HG03095 (cell line): ENCODE results near the gene ACAP1.
A peak's percentile ranks its signal among the peaks of the same experiment; 100 is the strongest.
"Not testable (repeated sequence)": the region's sequence is repeated elsewhere in the genome, so short reads cannot be mapped to it uniquely, and the experiment has no call there.

ENCODE experiments used
- ATAC-seq: cut with Tn5 transposase; IDR thresholded peaks from one replicate; pipeline ENCODE4 v1.9.1; 2021; ENCODE audit warnings: moderate library complexity; ENCODE audit not compliant: unreplicated experiment

The ACAP1 gene

DNA sequence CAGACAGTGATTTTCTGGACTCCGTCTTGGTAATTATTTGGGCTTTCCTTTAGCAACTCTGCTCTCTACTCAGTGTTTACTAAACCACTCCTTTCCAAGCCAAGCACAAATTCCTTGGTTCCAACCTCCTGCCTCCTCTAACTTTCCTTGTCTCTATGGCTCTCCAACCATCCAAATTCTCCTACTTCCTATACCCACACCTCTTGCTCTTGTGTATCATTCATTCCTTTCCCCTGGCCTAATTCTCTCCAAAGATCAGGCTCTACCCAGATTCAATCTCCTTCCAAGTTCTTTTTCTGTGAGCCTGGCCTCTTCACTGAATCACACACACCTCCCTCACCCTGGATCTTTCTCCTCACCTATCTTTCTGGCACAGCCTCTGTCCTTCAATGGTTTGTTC lies 8.3 kb upstream of the ACAP1 start:
- no peak for ATAC-seq

DNA sequence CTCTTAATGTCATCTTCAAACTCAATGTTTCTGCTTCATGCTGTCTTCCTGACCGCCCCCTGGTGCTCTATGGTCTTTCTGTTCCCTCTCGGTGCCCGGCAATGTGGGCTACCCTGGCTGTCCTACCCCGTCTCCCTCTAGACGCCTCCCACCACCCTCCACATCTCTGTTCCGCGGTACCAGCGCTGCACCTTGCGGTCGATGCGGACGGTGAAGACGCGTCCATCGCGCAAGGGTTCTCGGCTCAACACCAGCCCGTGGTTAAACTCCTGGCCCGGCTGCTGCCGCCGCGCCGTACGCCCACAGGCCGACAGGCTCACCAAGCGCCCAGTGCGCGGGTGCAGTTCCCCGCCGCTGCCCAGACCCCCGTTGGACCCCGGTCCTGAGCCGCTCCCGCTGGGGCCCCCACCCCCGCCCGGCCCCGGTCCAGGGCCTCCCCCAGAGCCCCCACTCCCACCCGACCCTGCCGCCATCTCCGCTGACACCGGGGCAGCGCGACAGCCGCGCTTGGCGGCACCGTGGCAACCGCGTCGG lies 7.4 kb upstream of the ACAP1 start, which contains the start of gene NEURL4:
NEURL4 (minus strand) TSS at position 496 of the 534 bp plus-strand sequence; CDS start at position 473, 23 bp downstream.
- ATAC-seq = peak; percentile 3

DNA sequence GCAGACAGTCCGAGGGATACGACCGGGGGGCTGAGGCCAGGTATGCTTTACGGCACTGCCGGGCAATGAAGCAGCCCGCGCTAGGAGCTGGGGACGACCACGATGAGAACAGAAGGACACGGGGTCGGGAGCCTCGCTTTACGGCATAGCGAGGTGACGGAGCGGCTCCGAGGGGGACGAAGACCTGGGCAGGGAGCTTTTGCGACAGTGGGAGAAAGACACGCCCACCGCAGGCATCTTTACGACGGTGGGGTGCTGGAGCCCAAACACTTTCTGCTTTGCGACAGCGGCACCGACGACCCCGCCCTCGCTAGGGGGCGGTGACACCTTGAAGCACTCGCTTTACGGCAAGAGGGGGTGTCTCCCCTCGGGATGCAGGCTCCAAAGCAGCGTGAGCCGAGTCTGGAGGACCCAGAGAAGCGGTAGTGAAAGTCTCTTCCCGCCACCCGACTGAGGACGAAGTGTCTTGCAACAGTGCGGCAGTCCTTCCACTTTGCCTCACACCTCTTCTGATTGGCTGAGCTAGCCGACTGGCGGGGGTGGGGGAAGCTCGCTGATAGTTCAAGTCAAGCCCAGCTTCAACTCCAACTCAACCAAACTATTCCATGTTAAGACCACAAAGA lies 6.8 kb upstream of the ACAP1 start:
- peak; percentile 40 for ATAC-seq

DNA sequence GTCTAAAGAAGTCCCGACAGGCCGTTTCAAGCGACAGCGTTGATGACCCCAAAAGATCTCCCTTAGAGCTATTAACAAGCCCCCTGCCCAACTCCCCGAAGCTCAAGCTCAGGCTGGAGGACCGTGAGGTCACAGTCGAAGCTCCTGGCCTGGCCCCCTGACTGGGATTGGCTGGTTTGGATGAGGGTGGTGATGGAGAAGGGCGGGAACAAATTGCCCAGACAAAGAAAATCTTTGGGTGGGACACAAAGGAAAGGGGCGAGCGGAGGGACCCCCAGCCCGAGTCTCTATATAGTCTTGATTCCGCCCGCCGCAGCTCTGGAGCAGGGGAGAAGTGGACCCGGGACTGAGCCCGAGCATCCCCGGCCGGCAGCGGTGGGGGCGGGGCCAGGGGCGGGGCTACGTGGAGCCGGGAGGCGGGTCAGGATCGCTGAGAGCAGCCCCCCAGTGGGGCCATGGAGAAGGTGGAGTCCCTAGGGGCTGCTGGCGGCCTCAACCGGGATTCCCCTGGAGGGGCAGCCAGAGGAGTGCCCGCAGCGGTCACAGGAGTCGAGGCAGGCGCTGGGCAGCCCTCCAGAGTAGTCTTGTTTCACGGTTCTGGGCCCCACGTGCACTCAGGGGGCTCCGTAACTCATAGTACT lies 6.2 kb upstream of the ACAP1 start:
- peak; percentile 34 for ATAC-seq

DNA sequence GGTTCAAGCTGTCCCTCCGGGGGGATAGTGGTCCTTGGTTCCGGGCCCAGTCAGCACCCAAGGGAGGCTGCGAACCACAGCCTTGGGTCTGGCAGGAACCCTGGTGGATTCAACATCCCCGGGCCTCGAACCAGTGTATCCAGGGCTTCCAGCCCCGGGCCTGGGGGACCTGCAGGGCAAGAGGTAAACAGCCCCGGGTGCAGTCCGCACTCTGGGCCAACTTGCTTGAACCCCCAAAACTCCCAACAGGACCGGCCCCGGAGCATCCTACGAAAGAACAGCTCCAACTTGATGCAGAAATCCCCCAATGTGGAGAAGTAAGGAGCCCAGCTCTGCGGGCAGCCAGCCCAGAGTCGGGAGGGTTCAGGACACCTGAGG lies 5.7 kb upstream of the ACAP1 start:
- ATAC-seq = no peak

DNA sequence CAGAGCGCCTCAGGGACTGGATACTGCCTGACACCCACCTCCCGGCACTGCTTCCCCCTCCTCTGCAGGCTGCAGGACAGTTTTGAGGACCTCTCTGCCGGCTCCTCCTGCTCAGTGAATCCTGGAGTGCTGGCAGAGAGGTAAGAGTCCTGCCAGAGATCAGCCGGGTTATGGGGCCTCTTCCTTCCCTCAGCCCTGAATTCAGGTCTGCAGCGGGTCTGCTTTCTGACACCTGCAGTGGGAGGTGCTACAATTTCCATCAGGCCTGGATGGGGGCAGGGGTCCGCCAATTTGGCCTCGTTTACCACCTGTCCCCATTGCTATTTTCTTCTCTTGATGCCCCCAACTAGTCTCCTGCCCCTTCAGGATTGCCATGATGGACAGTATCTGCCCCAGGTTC lies 4.2 kb upstream of the ACAP1 start:
- no peak for ATAC-seq

DNA sequence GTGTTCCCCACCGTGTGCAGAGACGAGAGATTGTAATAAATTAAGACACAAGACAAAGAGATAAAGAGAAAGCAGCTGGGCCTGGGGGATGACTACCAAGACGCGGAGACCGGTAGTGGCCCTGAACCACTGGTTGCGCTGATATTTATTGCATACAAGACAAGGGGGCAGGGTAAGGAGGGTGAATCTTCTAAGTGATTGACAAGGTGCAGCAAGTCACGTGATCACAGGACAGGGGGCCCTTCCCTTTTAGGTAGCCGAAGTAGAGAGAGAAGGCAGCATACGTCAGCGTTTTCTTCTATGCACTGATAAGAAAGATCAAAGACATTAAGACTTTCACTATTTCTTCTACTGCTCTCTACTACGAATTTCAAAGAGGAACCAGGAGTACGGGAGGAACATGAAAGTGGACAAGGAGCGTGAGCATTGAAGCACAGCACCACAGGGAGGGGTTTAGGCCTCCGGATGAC lies 3.7 kb upstream of the ACAP1 start:
- ATAC-seq = not testable (repeated sequence)

DNA sequence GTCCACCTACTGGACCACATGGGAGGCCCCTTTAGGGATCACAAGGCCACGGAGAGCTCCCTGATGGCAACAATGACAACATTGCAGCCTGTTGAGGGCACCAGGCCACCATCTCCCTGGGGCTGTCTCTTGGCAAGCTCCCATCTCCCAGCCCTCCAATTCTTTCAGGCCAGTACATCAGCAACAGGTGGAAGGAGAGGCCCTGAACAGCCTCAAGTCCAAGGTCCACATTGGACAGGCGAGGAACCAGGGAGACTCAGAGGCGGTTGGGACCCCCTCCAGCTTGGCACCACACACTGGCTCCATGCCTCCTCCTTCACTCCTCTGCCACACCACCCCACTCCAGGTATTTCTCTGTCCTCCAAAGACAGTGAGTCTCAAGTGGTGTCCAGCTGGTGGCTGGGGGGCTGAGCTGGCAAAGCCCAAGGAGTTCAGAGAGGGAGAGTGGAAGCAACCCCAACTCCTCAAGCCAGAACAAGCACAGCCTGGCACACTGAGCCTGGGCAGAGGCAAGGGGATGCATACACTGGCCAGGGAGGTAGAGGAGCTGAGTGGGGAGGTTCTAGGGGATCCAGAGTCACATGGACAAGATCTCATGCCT lies 1.3 kb upstream of the ACAP1 start:
- no peak for ATAC-seq

DNA sequence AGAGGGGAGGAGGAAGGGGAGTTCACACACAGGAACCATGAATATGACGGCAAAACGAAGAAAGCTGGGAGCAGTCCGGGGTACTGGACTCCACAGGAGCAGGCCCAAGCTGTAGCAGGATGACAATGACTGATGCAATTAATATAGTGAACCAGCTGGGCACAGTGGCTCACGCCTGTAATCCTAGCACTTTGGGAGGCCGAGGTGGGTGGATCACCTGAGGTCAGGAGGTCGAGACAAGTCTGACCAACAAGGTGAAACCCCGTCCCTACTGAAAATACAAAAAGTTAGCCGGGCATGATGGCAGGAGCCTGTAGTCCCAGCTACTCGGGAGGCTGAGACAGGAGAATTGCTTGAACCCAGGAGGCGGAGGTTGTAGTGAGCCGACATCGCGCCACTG lies 564 bp upstream of the ACAP1 start:
- ATAC-seq = not testable (repeated sequence)

DNA sequence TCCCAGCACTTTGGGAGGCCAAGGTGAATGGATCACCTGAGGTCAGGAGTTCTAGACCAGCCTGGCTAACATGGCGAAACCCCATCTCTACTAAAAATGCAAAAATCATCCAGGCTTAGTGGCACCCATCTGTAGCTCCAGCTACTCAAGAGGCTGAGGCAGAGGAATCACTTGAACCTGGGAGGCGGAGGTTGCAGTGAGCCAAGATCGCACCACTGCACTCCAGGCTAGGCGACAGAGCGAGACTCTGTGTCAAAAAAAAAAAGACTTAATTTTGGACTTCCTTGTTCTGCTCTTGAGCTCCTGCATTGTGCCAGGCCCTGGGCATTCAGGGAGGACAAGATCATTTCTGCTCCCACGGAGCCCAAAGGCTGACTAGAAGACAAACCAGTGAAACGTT lies 1.3 kb downstream of the ACAP1 start:
- ATAC-seq = not testable (repeated sequence)

DNA sequence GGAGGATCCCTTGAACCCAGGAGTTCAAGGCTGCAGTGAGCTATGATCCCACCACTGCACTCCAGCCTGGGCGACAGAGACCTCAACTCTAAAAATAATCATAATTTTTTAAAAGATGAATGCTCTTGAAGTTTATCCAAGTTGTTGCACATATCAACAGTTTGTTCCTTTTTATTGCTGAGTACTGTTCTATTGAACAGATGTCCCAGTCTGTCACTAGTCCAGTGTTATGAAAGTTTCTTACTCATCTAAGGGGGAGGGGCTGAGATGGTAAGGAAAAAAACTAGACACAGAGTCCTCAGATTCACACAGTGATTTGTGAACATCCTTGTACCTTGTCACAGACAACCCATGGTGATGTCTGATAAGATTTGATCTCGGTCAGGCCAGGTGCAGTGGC lies 3.9 kb downstream of the ACAP1 start:
- no peak for ATAC-seq

DNA sequence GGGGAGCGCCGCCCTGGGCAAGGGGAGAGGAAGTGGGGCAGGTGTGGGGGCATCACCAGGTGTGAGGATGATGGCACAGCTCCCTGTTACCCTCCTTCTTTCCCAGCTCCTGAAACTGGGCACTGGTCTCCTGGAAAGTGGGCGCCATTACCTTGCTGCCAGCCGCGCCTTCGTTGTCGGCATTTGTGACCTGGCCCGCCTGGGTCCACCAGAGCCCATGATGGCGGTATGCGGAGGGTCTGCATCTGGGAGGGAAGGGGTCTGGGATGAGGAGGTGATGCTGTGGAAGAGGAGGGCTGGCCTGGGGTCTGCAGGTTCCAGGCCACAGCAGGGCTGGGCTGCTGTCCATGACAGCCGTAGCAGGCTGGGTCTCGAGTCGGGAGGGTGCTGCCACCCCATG lies 5.5 kb downstream of the ACAP1 start:
- no peak for ATAC-seq

DNA sequence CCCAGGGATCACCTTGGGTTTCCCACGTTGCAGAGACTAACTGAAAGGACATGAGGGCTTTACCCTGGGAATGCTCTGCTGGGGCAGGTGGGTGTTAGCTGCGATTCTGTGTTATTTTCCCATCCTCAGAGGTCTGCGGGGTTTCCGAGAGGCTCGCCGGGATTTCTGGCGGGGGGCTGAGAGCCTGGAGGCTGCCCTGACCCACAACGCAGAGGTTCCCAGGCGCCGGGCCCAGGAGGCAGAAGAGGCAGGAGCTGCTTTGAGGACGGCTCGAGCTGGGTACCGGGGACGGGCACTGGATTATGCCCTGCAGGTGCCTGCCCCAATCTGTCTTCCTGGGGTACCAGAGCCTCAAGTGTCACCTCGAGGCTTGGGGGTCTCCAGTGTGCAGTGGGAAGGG lies 6.9 kb downstream of the ACAP1 start:
- ATAC-seq = no peak

DNA sequence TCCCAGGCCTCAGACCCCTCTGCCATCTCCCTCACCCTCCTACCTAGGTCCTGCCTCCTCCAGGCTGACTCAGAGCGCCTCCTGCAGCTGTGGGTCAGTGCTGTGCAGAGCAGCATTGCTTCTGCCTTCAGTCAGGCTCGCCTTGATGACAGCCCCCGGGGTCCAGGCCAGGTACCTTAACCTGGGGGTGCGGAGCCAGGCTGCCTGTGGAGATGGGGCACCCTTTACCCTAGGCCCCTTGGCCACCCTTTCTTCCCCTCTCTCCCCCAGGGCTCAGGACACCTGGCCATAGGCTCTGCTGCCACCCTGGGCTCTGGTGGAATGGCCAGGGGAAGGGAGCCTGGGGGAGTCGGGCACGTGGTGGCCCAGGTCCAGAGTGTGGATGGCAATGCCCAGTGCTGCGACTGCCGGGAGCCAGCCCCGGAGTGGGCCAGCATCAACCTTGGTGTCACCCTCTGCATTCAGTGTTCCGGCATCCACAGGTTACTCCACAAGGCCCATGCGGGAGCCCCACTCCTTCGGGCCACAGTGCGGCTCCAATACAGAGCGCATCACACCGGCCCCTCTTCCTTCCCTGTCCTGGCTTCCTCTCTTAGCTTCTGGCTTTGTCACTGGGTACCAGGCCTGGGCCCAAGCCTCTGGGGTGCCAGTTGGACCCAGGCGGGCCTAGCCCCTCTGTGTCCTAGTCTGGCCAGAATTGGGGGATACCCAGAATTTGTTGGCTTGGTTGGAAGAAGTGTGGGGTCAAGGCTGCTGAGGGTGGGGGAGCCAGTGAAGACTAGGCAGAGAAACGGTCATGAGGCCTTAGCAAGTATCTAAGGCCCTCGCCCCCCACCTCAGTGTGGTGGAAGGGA lies 10.7 kb downstream of the ACAP1 start:
- no peak for ATAC-seq

DNA sequence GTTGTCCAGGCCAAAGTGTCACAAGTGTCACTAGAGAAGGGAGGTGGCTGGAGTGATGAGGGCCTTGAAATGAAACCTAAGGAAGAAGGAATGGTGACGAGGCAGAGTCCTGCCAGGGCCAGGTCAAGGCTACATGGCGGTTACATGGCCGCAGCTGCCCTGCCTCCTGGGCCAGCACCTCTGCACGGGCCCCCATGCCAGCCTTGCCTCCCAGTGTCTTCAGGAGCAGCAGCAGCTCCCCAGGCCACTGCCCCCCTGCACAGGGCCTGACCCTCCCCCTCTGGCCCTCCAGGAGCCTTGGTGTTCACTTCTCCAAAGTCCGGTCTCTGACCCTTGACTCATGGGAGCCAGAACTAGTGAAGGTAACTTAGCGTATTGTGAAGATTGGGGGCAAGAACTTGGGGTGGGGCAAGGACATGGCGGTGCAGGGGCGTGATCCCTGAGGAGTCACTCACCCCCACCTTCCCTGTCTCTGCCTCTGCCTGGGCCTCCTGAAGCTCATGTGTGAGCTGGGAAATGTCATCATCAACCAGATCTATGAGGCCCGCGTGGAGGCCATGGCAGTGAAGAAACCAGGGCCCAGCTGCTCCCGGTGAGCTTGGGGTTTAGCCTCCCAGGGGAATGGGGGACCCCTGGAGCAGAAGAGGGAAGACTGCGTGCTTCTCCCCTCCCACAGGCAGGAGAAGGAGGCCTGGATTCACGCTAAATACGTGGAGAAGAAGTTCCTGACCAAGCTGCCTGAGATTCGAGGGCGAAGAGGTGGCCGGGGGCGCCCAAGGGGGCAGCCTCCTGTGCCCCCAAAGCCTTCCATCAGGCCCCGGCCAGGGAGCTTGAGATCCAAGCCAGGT lies 11.5 kb downstream of the ACAP1 start:
- no peak for ATAC-seq

DNA sequence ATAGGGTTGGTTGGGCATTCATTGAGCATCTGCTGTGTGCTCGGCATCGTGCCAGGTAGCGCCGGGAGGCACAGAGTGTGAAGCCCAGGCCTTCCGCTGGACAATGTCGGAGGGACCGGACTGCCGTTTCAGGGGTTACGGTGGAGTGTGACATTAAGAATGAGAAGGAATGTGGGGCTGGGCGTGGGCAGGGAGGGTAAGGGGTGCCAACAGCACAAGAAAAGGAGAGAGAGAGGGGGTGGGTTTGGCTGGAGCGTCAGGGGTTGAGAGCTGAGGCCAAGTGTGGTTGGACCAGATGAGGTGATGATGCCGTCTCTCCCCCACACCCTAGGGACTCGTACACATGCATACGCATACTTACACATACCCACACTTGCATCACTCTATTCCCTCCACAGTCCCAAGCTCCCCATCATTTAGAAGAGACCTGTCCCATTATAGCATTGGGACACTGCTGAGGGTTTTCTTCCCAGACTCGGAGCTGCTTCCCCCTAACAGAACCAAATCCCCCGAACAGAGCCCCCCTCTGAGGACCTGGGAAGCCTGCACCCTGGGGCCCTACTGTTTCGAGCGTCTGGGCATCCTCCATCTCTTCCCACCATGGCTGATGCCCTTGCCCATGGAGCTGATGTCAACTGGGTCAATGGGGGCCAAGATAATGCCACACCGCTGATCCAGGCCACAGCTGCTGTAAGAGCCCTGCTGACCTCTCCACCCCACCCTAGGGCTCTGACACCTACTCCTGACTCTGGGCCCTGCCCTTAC lies 12.3 kb downstream of the ACAP1 start:
- no peak for ATAC-seq

DNA sequence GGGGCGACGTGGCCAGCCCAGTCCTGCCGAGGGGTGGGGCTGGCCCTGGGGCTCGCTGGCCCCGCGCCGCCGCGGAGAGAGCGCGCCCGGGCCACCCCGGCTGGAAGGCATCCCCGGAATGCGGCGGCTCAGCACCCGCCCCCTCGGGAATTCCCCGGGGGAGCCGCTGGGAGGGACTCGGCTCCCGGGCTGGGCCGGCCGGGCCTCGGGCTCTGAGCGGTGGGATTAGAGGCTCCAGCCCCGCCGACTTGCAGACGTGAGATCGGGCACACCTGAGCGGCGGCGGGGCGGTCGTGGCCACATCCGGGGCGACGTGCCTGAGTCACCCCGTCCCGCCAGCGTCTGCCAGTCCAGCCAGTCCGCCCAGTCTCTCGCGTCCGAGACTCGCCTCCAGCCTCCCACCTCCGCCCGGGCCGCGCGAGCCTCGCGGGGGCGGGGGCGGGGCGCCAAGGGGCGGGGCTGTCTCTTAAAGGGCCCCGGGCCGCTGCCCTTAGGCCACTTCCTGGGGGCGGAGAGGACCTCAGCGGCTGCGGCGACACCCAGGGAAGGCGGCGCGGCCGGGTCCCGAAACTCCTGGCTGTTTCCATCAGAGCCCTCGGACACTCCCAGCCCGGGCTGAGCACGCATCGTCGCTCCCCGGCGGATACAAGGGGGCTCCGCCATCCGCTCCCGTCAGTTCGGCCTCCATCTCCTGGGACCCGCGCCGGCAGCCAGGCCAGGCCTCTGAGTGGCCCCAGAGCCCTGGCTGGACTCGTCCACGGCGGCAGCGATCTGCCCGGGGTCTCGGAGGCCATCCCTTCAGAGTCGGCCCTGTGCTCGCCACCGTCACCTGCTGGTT lies 15.6 kb downstream of the ACAP1 start, which contains the start of gene KCTD11:
KCTD11 (plus strand) TSS at position 498 of the 838 bp plus-strand sequence.
- peak; percentile 45 for ATAC-seq

DNA sequence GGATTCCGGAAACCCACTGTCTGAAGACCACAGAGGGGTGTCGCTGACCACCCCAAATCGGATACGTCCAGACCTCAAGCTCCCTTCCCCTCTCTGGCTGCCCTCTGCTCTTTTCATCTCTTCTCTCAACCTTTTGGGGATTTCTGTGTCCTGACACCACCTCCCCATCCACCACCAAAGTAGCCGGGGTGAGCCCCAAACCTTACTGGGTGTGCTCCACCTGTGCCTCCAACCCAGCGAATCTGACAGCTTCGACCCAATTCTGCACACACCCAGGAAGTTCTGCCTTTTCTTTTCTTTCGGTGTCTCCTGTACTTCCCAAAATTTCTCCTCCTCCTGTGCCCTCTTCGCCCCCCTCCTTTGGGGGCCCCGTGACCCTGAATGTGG lies 16.2 kb downstream of the ACAP1 start:
- no peak for ATAC-seq
